ENCODE results near the gene TTN.
"Not testable (repeated sequence)": the region's sequence is repeated elsewhere in the genome, so short reads cannot be mapped to it uniquely, and the experiment has no call there.

TTN gene

GRCh38 chr2:178526256-178526655 lies 281.0 kb downstream of the TTN start:
- no peak for DNase-seq

DNA sequence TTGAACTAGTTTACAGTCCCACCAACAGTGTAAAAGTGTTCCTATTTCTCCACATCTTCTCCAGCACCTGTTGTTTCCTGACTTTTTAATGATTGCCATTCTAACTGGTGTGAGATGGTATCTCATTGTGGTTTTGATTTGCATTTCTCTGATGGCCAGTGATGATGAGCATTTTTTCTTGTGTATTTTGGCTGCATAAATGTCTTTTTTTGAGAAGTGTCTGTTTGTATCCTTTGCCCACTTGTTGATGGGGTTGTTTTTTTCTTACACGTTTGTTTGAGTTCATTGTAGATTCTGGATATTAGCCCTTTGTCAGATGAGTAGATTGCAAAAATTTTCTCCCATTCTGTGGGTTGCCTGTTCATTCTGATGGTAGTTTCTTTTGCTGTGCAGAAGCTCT lies 281.8 kb downstream of the TTN start:
- DNase-seq: not testable (repeated sequence)

DNA sequence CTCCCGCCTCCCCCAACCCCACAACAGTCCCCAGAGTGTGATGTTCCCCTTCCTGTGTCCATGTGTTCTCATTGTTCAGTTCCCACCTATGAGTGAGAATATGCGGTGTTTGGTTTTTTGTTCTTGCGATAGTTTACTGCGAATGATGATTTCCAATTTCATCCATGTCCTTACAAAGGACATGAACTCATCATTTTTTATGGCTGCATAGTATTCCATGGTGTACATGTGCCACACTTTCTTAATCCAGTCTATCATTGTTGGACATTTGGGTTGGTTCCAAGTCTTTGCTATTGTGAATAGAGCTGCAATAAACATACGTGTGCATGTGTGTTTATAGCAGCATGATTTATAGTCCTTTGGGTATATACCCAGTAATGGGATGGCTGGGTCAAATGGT lies 282.2 kb downstream of the TTN start:
- DNase-seq: not testable (repeated sequence)

DNA sequence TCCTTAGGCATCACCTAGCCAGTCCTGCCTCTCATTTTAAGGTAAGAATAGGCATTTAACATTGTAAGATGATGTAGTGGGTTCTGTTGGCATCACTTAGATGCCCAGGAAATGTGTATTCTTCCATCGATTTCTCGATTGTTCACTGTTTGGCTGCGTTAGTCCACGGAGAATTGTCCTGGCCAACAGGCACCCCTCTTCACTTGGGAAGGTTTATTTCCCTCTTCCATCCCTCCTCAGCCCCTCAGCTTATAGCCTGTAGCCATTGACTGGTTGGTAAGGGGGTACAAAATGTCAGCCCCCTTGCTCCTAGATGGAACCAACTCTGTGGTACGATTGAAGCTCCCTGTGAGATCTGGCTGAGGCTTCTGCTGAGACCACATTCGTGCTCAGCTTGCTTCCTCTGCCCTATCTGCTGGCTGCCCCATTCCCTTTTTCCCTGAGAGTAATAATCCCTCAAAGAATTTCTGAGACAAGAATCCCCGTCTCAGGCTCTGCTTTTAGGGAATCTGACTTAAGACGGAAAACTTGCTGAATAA lies 283.6 kb downstream of the TTN start:
- no peak for DNase-seq

- DNase-seq: peak; percentile 44 to 91 (median 69)
Observed at GRCh38 chr2:178522950-178523595, 284.1 kb downstream of the TTN start.

- DNase-seq: peak in 1 of 5 experiments; percentile 39
Observed at GRCh38 chr2:178521304-178522150, 285.7 kb downstream of the TTN start.

DNA sequence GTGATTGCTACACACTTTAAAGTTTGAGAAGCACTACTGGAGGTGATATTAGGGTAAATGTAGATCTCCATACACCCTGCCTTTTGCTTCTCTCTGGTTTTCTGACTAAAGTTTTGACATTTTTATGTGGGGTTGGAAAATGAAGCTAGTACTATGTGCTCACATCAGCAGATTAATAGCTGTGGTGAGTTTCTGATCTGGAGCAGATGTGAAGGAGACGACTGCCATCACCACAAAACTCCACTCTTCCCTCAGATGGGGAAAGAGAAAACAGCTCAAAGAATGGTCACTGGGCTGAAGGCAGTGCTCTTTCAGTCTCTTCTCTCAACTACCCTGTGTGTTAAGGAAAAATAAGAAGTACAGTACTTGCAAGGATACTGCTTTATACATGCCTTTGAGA lies 289.7 kb downstream of the TTN start:
- no peak for DNase-seq

GRCh38 chr2:178514664-178515063 lies 292.6 kb downstream of the TTN start:
- DNase-seq: peak in 2 of 5 experiments; percentile 15 to 93

DNA sequence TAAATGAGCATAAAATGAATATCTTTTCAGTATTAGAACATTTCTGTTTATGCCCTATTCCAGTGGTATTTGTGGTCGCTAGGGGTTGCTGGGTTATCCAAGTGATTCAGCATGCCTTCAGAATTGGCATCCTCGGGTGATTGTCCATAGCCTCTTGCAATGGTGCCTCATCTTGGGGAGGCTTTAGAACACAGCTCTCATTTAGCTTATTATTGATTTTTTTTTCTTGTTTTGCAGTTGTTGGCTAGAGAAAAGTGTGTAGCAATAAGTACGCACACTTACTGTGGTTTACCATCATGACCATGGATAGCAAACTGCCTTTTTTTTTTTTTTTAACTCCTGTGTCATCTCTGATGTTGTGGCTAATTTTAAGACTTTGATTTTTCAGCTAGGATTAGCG lies 293.3 kb downstream of the TTN start:
- DNase-seq: peak in 1 of 5 experiments; percentile 65

DNA sequence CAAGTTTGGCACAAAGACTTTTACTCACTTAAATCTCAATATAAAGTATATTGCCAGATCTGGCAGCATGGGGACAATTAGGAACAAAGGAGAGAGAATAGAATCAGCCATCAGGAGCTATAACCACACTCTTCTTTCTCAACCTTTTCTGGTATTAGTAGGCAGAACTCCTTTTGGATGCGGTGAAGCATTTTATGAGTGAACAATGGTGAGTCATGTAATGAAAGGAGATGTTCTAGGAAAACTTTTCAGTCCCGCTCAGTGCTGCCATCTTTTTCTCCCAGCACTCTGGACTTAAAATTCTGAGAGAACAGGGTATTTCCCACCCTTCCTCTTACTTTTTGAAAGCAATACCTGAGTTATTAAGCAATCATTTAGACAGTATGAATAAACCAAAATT lies 294.7 kb downstream of the TTN start:
- no peak for DNase-seq

GRCh38 chr2:178510384-178510783 lies 296.8 kb downstream of the TTN start:
- DNase-seq: no peak

DNA sequence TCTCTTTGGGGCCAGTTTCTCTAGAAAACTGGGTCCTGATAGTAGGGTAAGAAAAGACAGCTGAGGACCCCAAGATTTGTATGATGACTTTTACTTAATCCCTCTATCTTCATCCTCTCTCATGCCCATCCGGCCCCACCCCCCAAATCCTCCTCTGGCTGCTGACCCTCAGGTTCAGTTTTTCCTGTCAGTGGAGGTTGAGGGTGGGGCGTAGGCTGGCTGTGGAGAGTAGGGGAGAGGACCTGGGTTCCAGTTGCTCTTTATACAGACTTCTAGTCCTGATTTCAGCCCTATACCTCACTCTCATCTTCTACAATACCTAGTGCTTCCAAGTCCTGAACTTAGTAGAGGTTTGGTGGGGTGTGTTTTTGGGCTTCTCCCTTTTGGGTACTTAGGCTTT lies 298.6 kb downstream of the TTN start:
- no peak for DNase-seq

DNA sequence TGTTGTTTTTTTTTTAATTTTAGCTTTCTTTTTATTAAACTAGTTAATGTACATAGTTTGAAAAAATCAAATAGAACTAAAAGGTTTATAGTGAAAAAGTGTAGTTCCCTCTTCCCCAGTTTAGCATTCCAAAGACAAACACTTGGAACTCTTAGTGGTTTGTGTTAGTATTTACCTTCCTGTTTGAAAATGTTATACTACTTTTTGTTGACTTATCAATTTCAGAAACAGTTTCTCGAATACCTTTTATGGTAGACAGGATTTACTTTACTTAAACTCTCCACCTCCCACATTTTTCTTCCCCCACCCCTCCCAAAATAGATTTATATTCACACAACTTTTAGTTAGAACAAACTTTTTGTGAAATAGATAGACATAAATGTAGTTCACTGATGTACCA lies 300.3 kb downstream of the TTN start:
- no peak for DNase-seq

DNA sequence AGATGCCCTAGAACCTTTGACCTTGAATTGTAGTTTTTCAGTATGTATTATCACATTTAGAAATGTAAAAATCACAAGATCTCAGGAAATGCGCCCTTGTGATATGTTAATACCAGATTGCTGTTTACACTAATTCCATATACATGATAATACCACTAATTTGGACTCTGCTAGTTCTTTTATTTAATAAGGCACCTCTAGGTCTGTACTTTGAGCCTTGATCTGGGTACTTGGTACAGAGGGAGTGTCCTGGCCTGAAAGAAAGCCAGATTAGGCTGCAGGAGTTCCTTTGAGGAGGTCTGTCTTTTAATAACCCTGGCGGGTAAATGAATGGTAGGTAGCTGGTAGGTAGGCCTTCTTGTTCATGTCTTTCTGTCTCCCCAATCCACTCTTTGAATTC lies 300.7 kb downstream of the TTN start:
- no peak for DNase-seq

GRCh38 chr2:178506101-178506500 lies 301.1 kb downstream of the TTN start:
- no peak for DNase-seq

GRCh38 chr2:178502751-178503150 lies 304.5 kb downstream of the TTN start:
- DNase-seq: no peak

- DNase-seq: no peak
Observed at GRCh38 chr2:178499640-178500039, 307.6 kb downstream of the TTN start.

DNA sequence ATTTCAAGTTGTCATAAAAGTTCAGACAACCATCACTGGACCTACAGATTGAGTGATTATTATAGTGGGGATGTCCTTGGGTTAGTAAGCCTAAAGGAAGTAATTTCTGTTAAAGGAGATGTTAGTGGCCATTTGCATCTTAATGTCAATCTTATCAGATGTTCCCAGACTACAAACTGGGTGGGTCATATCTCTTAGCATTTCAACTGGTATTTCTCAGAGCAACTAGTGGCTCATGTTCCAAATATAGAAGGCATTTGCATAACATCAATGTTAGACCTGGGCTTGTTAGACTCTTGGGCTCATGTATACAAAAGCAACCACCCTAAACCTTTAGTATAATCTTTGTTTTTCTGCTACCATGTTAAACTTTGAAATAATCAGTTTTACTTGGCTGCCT lies 309.1 kb downstream of the TTN start:
- no peak for DNase-seq

DNA sequence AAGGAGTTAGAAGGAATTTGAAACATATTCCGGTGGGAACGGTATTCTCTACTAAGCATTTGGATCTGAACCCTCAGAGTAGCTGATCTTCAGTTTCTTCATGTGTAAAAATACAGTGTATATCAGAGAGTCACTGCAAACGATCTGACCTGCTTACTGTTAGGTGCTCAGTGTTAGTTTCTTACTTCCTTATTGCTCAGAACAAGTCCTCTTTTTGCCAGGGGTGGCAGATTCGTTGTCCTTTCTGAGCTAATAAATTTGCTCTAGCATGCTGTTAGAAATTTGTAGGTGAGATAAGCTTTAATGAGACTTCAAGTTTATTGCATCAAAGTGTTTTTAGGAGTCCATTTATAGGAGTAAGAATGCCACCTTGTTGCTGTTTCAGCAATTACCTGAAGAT lies 311.2 kb downstream of the TTN start:
- no peak for DNase-seq

- no peak for DNase-seq
Observed at GRCh38 chr2:178491612-178492011, 315.6 kb downstream of the TTN start.

DNA sequence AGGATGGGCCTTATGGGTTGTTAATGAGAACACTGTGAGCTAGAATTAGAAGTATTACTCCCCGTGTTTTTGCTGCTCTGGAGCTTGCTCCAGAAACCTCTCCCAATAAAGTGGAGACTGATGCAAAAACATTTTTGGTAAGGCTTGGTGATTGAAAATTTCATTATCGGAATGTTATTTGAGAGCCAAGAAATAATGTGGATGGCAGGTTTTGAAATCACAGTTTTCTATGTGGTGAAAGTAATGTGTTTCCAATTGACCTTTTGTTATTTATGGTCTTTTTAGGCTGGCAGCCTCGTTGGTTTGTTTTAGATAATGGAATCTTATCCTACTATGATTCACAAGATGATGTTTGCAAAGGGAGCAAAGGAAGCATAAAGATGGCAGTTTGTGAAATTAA lies 321.9 kb downstream of the TTN start:
- no peak for DNase-seq

DNA sequence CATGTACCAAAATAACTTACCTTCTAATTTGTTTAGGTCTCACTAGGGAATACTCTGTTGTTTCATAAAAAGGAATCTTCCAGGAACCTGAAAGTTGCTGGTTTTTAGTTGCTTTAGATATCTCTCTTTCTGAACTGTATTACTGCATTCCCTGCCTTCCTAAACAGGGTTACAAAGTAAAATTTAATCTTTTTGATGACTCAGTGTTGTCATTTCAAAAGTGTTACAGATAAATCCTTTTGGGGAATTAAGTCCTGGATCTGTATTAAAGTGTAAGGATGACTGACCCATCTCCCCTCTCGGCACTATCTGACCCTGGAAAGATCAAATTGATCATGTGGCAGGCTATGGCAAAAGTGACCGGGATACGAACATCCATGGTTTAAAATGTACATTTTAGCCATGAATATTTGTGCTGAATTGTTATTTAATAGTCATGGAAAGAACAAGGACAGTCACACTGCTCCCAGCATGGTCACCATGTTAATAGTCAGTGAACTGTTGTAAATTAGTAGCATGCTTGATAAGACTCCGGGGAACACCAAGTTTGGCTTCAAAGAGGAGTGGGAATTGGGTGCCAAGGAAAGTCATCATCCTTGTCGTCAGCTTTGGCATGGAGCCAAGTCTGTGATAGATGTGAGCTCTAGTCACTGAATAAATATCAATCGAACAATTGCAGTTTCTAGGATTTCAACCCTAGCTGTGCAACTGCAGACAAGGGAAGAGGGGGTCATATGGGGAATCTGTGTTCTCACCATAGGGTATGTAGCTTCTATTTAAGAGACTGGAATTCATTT lies 322.8 kb downstream of the TTN start:
- DNase-seq: no peak

DNA sequence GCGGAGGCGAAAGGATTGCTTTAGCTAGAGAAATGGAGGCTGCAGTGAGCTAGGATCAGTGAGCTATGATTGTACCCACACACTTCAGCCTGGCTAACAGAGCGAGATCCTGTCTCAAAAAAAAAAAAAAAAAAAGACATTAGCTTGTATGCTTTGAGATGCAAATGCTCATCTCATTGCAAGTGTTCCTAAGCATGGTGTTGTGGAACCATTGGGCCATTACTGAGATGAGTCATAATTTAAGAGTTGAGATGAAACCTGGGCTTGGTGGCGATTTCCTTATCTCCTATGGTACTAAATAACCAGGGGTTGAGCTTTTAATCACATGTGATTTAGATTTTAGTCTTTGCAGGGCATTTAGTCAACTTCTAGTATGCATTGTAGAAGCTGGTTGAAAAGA lies 324.8 kb downstream of the TTN start:
- peak in 1 of 5 experiments; percentile 75 for DNase-seq
